ENCODE results near the gene CAMK2B.

GRCh38 chr7:44237696-44238095, 87.7 kb downstream of the CAMK2B start:
- TF ChIP-seq REST (IDR thresholded peaks at IDR 0.05; ENCODE audit: borderline replicate concordance in 1 of 2, low read depth in 1 of 2, low read length in 2 of 2): no peak
- no peak for TF ChIP-seq ATM (IDR thresholded peaks at IDR 0.05; ENCODE audit: borderline replicate concordance)
- TF ChIP-seq RCOR2 (CRISPR knock-in tag; IDR thresholded peaks at IDR 0.05): no peak
- no peak for TF ChIP-seq CEBPB (IDR thresholded peaks at IDR 0.05; ENCODE audit: borderline replicate concordance, low read depth, low read length)
- TF ChIP-seq STAT6 (CRISPR knock-in tag; IDR thresholded peaks at IDR 0.05; ENCODE audit: borderline replicate concordance): no peak
- TF ChIP-seq ZNF703 (CRISPR knock-in tag; IDR thresholded peaks at IDR 0.05; ENCODE audit: borderline replicate concordance): no peak
- TF ChIP-seq GATAD1 (CRISPR knock-in tag; IDR thresholded peaks at IDR 0.05): no peak
- no peak for TF ChIP-seq CTCF (CRISPR knock-in tag; IDR thresholded peaks at IDR 0.05)
- no peak for TF ChIP-seq ZFP36 (IDR thresholded peaks at IDR 0.05; ENCODE audit: borderline replicate concordance, low read depth, low read length, partially characterized antibody)
- TF ChIP-seq EZH2 (conservative IDR thresholded peaks at IDR 0.05; ENCODE audit: low read depth, low read length): no peak
- no peak for TF ChIP-seq ZNF749 (CRISPR knock-in tag; IDR thresholded peaks at IDR 0.05; ENCODE audit: borderline replicate concordance)
- TF ChIP-seq SAP130 (CRISPR knock-in tag; IDR thresholded peaks at IDR 0.05; ENCODE audit: low read depth): no peak
- no peak for TF ChIP-seq ZNF513 (CRISPR knock-in tag; conservative IDR thresholded peaks at IDR 0.05)
